ENCODE results near the gene RGS2. TPM values are rescaled to one million over a fixed set of nuclear protein-coding genes. Genes with fewer than 3 reads are reported as not detected.

The RGS2 gene
- total RNA-seq, 4 donors from 2014 or later, result 78.0 to 98.2 (median 91.4) TPM

GRCh38 chr1:192764675-192765074, 44.2 kb upstream of the RGS2 start:
- TF ChIP-seq CTCF (IDR thresholded peaks at IDR 0.05) (no peak), POLR2A (IDR thresholded peaks at IDR 0.05) (no peak)
- H3K4me1 ChIP-seq, result no peaks in the 10 kb centered on the region
- no peaks in the 10 kb centered on the region for H3K27me3 ChIP-seq
- no peak overlapping the region for H3K4me3 ChIP-seq
- no peaks in the 10 kb centered on the region for H3K36me3 ChIP-seq
- H3K27ac ChIP-seq, result no peak overlapping the region
- no peak for DNase-seq
- no peaks in the 10 kb centered on the region for H3K9me3 ChIP-seq

- H3K4me1 ChIP-seq, result no peaks in the 10 kb centered on the region
- no peaks in the 10 kb centered on the region for H3K36me3 ChIP-seq
- no peaks in the 10 kb centered on the region for H3K9me3 ChIP-seq
- no peak overlapping the region for H3K4me3 ChIP-seq
- no peaks in the 10 kb centered on the region for H3K27me3 ChIP-seq
- no peak overlapping the region for H3K27ac ChIP-seq
- DNase-seq, result no peak
- TF ChIP-seq POLR2A (IDR thresholded peaks at IDR 0.05), result no peak
- no peak for TF ChIP-seq CTCF (IDR thresholded peaks at IDR 0.05)
Measured at GRCh38 chr1:192766009-192766625, 42.7 kb upstream of the RGS2 start.

GRCh38 chr1:192766876-192767275, 42.0 kb upstream of the RGS2 start:
- no peak overlapping the region for H3K4me3 ChIP-seq

GRCh38 chr1:192767798-192768197, 41.0 kb upstream of the RGS2 start:
- no peaks in the 10 kb centered on the region for H3K27me3 ChIP-seq
- no peak overlapping the region for H3K27ac ChIP-seq
- no peaks in the 10 kb centered on the region for H3K4me1 ChIP-seq
- TF ChIP-seq CTCF (IDR thresholded peaks at IDR 0.05), result no peak
- TF ChIP-seq POLR2A (IDR thresholded peaks at IDR 0.05), result no peak
- H3K9me3 ChIP-seq, result no peaks in the 10 kb centered on the region
- no peak overlapping the region for H3K4me3 ChIP-seq
- no peaks in the 10 kb centered on the region for H3K36me3 ChIP-seq
- DNase-seq, result no peak

More at GRCh38 chr1:192766876-192767275, 42.0 kb upstream of the RGS2 start:
- no peaks in the 10 kb centered on the region for H3K9me3 ChIP-seq
- no peak overlapping the region for H3K27ac ChIP-seq
- TF ChIP-seq POLR2A (IDR thresholded peaks at IDR 0.05) (no peak), CTCF (IDR thresholded peaks at IDR 0.05) (no peak)
- H3K4me1 ChIP-seq, result no peaks in the 10 kb centered on the region
- no peak for DNase-seq
- H3K27me3 ChIP-seq, result no peaks in the 10 kb centered on the region
- no peaks in the 10 kb centered on the region for H3K36me3 ChIP-seq

- DNase-seq, result no peak
- H3K4me3 ChIP-seq, result no peak overlapping the region
- no peaks in the 10 kb centered on the region for H3K36me3 ChIP-seq
- no peaks in the 10 kb centered on the region for H3K27me3 ChIP-seq
- H3K4me1 ChIP-seq, result no peaks in the 10 kb centered on the region
- H3K9me3 ChIP-seq, result no peaks in the 10 kb centered on the region
- TF ChIP-seq CTCF (IDR thresholded peaks at IDR 0.05) (no peak), POLR2A (IDR thresholded peaks at IDR 0.05) (no peak)
- no peak overlapping the region for H3K27ac ChIP-seq
Measured at GRCh38 chr1:192768463-192768862, 40.4 kb upstream of the RGS2 start.

- DNase-seq, result no peak
- Histone ChIP-seq H3K36me3 (no peaks in the 10 kb centered on the region), H3K27ac (no peak overlapping the region), H3K4me3 (no peak overlapping the region), H3K27me3 (no peaks in the 10 kb centered on the region), H3K4me1 (no peaks in the 10 kb centered on the region), H3K9me3 (no peaks in the 10 kb centered on the region)
- no peak for TF ChIP-seq CTCF (IDR thresholded peaks at IDR 0.05)
- no peak for TF ChIP-seq POLR2A (IDR thresholded peaks at IDR 0.05)
Measured at GRCh38 chr1:192771341-192771740, 37.5 kb upstream of the RGS2 start.
